Neural progenitor cell (in vitro differentiated cells): ENCODE results near the gene SEZ6L.

ENCODE experiments used
- EZH2 ChIP-seq: fragments of 200-600 bp; sonication (generic); IDR thresholded peaks from 2 replicates; pipeline ENCODE4 v1.6.1; 2017; ENCODE audit warnings: antibody characterized with exemption, mild to moderate bottlenecking, moderate library complexity
- TF ChIP-seq, protein P1 (sequence below): fragments of 200-600 bp; sonication (generic); IDR thresholded peaks from 2 replicates; pipeline ENCODE4 v1.5.1; 2017; ENCODE audit warnings: antibody characterized with exemption, mild to moderate bottlenecking

DNA sequence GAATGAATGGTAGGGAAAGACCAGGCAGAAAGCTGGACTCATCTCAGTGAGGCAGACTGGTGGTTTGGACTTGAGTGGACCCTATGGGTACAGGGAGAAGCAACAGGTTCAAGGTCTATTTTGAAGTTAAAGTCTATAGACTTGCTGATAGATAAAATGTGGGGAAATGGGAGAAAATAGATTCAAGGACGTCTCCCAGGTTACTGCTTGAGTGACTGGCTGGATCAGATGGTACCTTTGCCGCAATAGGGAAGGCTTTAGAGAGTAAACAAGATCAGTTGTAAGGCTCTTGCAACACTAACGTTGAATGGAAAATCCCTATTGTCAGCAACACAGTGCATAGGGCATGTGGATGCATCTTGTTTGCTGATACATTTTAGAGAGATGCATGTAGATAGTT lies 27.4 kb downstream of the SEZ6L start:
- TF ChIP-seq, protein P1, sequence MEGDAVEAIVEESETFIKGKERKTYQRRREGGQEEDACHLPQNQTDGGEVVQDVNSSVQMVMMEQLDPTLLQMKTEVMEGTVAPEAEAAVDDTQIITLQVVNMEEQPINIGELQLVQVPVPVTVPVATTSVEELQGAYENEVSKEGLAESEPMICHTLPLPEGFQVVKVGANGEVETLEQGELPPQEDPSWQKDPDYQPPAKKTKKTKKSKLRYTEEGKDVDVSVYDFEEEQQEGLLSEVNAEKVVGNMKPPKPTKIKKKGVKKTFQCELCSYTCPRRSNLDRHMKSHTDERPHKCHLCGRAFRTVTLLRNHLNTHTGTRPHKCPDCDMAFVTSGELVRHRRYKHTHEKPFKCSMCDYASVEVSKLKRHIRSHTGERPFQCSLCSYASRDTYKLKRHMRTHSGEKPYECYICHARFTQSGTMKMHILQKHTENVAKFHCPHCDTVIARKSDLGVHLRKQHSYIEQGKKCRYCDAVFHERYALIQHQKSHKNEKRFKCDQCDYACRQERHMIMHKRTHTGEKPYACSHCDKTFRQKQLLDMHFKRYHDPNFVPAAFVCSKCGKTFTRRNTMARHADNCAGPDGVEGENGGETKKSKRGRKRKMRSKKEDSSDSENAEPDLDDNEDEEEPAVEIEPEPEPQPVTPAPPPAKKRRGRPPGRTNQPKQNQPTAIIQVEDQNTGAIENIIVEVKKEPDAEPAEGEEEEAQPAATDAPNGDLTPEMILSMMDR = no peak
- TF ChIP-seq EZH2 = no peak
